H1 (cell line): ENCODE measurements around the gene EGR1. TPM values are rescaled to one million over a fixed set of nuclear protein-coding genes. Genes with fewer than 3 reads are reported as not detected.

ENCODE experiments used
- CHD1 ChIP-seq: IDR thresholded peaks from 2 replicates; pipeline ENCODE4 v1.6.1; 2012; ENCODE audit warnings: low read depth, low read length, improper control_type of control experiment
- CHD7 ChIP-seq: fragments of 300-600 bp; sonication (generic); IDR thresholded peaks from 2 replicates; pipeline ENCODE4 v1.7.1; 2012; ENCODE audit warnings: low read length, moderate library complexity, mild to moderate bottlenecking, inconsistent platforms; ENCODE audit not compliant: insufficient replicate concordance
- E2F6 ChIP-seq: IDR thresholded peaks from 2 replicates; pipeline ENCODE4 v1.6.1; 2012; ENCODE audit warnings: inconsistent platforms
- HDAC2 ChIP-seq, 2 experiments: fragments of 300-600 bp in 1 of 2; sonication (generic) in 1 of 2; IDR thresholded peaks; 2 replicates each; pipeline ENCODE4 v1.6.1; 2011 to 2012; ENCODE audit warnings: low read depth in 2 of 2, low read length in 2 of 2, mild to moderate bottlenecking in 2 of 2, moderate library complexity in 2 of 2, borderline replicate concordance in 1 of 2, inconsistent platforms in 1 of 2
- RAD21 ChIP-seq, 2 experiments: IDR thresholded peaks in 1 of 2; conservative IDR thresholded peaks in 1 of 2; 2 replicates each; pipeline ENCODE4 v1.6.1; 2011; ENCODE audit warnings: low read depth in 2 of 2, low read length in 2 of 2, improper control_type of control experiment in 1 of 2, inconsistent platforms in 1 of 2, mild to moderate bottlenecking in 1 of 2, moderate library complexity in 1 of 2
- TAF1 ChIP-seq: IDR thresholded peaks from 2 replicates; pipeline ENCODE4 v1.6.1; 2011; ENCODE audit warnings: mild to moderate bottlenecking, low read depth, low read length
- polyA plus RNA-seq, 7 experiments: library from polyadenylated mRNA; depleted of rRNA in 3 of 7; stranded (reverse) in 5 of 7; unstranded in 2 of 7; fragments of >200 nt in 5 of 7; fragments of 200-250 nt in 2 of 7; gene quantifications; 1 replicate in 5 of 7; 2 replicates in 1 of 7; 4 replicates in 1 of 7; pipeline versions ENCODE4 v1.2.1 to v1.2.3, GENCODE V29; 2011 to 2013; ENCODE audit warnings: missing spikeins in 2 of 7, mixed read lengths in 2 of 7
- total RNA-seq: library from RNA; stranded (reverse); fragmentation: NEBNext Ultra II Directional; extraction: Animal tissue kit (Norgen Biotek cat#: 25700); gene quantifications from 2 replicates; pipeline ENCODE4 v1.2.1, GENCODE V29; 2021
- TF ChIP-seq, protein P1 (sequence below), 3 experiments: IDR thresholded peaks; 1 replicate in 2 of 3; 2 replicates in 1 of 3; pipeline versions ENCODE4 v1.5.1 to v1.6.1; 2011; ENCODE audit warnings: low read length in 3 of 3, mild to moderate bottlenecking in 3 of 3, inconsistent platforms in 2 of 3, low read depth in 1 of 3, moderate library complexity in 1 of 3; ENCODE audit not compliant: insufficient read depth in 1 of 3; ENCODE audit errors: control extremely low read depth in 1 of 3

Gene EGR1
- total and polyA plus RNA-seq, 2 of the 8 experiments (the other 6 are each of a cell fraction or from before 2014, with no cell fraction given) = 16.2 to 35.5 TPM

- TF ChIP-seq, protein P1, sequence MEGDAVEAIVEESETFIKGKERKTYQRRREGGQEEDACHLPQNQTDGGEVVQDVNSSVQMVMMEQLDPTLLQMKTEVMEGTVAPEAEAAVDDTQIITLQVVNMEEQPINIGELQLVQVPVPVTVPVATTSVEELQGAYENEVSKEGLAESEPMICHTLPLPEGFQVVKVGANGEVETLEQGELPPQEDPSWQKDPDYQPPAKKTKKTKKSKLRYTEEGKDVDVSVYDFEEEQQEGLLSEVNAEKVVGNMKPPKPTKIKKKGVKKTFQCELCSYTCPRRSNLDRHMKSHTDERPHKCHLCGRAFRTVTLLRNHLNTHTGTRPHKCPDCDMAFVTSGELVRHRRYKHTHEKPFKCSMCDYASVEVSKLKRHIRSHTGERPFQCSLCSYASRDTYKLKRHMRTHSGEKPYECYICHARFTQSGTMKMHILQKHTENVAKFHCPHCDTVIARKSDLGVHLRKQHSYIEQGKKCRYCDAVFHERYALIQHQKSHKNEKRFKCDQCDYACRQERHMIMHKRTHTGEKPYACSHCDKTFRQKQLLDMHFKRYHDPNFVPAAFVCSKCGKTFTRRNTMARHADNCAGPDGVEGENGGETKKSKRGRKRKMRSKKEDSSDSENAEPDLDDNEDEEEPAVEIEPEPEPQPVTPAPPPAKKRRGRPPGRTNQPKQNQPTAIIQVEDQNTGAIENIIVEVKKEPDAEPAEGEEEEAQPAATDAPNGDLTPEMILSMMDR (IDR thresholded peaks at IDR 0.05; ENCODE audit: control extremely low read depth in 1 of 3, insufficient read depth in 1 of 3, low read depth in 1 of 3, low read length in 3 of 3) = peak in 2 of 3 experiments; percentile 71 to 73; a peak in 3 of 4 replicates
- TF ChIP-seq CHD7 (no peak), HDAC2 (IDR thresholded peaks at IDR 0.05; ENCODE audit: borderline replicate concordance in 1 of 2, low read depth in 2 of 2, low read length in 2 of 2) (0 out of 4 replicates have a peak, but pooled peaks of 1 of the 2 experiments have one; percentile 1), RAD21 (IDR thresholded peaks at IDR 0.05 in 1 of 2, conservative IDR thresholded peaks at IDR 0.05 in 1 of 2; ENCODE audit: low read depth in 2 of 2, low read length in 2 of 2) (peak; percentile 28 to 59; a peak in 3 of 4 replicates), TAF1 (peak; percentile 42), CHD1 (no peak), E2F6 (peak; percentile 87)
Observed at GRCh38 chr5:138464008-138464387, 1.3 kb upstream of the EGR1 start (continued).
